ENCODE data around the gene KCNE1. TPM values are rescaled to one million over a fixed set of nuclear protein-coding genes. Genes with fewer than 3 reads are reported as not detected.
A peak's percentile ranks its signal among the peaks of the same experiment; 100 is the strongest.

The KCNE1 gene
- total and polyA plus RNA-seq, 2 of the 13 experiments (the other 11 are each of a cell fraction or from before 2014, with no cell fraction given): 0.35 TPM; not detected in 1

DNA sequence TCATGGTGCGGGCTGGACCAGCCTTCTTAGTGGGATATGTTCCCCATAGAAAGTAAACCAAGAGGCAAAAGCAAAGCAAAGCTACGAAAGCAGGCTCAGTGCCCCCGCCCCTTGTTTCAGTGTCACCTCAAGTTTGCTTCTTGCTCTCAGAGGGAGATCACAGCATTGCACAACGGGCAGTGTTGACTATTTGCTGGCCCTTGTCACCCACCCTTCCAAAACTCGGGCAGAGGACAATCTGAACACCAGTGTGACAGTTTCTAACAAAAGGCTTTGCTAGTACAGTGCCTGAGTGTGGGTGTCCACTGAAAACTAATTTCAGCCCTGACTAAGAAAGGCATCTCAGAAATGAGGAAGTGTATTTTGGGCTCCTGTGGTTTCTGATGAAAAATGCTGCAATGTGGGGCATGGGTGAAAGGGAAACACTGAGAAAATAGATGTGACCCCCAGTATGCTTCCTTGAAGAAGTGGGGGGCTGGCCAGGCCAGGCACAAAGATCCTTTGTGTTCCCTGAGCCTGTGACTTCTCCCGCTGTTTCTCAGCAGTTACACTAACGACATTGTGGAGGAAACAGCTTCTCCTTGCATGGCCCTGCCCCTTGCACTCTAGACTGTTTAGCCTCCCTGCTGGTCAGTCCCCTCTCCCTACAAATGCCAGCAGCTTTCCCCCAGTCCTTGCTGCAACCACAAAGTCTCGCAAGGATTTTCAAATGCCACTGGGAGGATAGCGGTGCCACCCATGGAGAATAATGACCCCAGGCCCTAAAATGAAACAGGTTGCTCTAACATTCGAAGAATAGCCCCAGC, 33.3 kb upstream of the KCNE1 start (continued):
- TF ChIP-seq ZNF264 (CRISPR knock-in tag; IDR thresholded peaks at IDR 0.05) (peak; percentile 36; the same call in 1 of the 2 replicates), ZNF619 (CRISPR knock-in tag; IDR thresholded peaks at IDR 0.05) (no peak), KLF12 (CRISPR knock-in tag; IDR thresholded peaks at IDR 0.05; ENCODE audit: borderline replicate concordance) (no peak), EEA1 (CRISPR knock-in tag; IDR thresholded peaks at IDR 0.05; ENCODE audit: borderline replicate concordance) (no peak), SMC3 (IDR thresholded peaks at IDR 0.05; ENCODE audit: low read length) (no peak), ZNF230 (CRISPR knock-in tag; IDR thresholded peaks at IDR 0.05) (peak; percentile 27; the same call in 1 of the 2 replicates), ZFY (CRISPR knock-in tag; IDR thresholded peaks at IDR 0.05) (no peak), ZFP62 (CRISPR knock-in tag; IDR thresholded peaks at IDR 0.05) (no peak), ZNF773 (CRISPR knock-in tag; IDR thresholded peaks at IDR 0.05; ENCODE audit: borderline replicate concordance) (no peak), ZNF121 (CRISPR knock-in tag; IDR thresholded peaks at IDR 0.05) (no peak), PTBP1 (IDR thresholded peaks at IDR 0.05; ENCODE audit: low read depth, low read length, poor library complexity, severe bottlenecking) (no peak), CEBPB (IDR thresholded peaks at IDR 0.05; ENCODE audit: borderline replicate concordance, low read depth, low read length) (peak; percentile 94), ZNF446 (CRISPR knock-in tag; IDR thresholded peaks at IDR 0.05) (no peak), RELA (CRISPR knock-in tag; IDR thresholded peaks at IDR 0.05) (peak; percentile 94; the same call in 1 of the 2 replicates), ZNF850 (CRISPR knock-in tag; conservative IDR thresholded peaks at IDR 0.05) (no peak), TBP (CRISPR knock-in tag; IDR thresholded peaks at IDR 0.05) (no peak), RARA (CRISPR knock-in tag; IDR thresholded peaks at IDR 0.05) (0 out of 2 replicates have a peak, but pooled peaks have one; percentile 15), SMARCC2 (IDR thresholded peaks at IDR 0.05) (no peak), MIXL1 (CRISPR knock-in tag; IDR thresholded peaks at IDR 0.05) (no peak), TAF15 (IDR thresholded peaks at IDR 0.05; ENCODE audit: low read depth, low read length, poor library complexity, severe bottlenecking) (no peak), ZNF530 (CRISPR knock-in tag; IDR thresholded peaks at IDR 0.05; ENCODE audit: low read depth) (no peak)
- TF ChIP-seq, protein P1, sequence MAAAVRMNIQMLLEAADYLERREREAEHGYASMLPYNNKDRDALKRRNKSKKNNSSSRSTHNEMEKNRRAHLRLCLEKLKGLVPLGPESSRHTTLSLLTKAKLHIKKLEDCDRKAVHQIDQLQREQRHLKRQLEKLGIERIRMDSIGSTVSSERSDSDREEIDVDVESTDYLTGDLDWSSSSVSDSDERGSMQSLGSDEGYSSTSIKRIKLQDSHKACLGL (CRISPR knock-in tag; IDR thresholded peaks at IDR 0.05): peak; percentile 30; the same call in 1 of the 2 replicates
- TF ChIP-seq, protein P2, sequence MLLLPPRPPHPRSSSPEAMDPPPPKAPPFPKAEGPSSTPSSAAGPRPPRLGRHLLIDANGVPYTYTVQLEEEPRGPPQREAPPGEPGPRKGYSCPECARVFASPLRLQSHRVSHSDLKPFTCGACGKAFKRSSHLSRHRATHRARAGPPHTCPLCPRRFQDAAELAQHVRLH (CRISPR knock-in tag; IDR thresholded peaks at IDR 0.05; ENCODE audit: borderline replicate concordance, low read depth): no peak
- TF ChIP-seq, protein P3, sequence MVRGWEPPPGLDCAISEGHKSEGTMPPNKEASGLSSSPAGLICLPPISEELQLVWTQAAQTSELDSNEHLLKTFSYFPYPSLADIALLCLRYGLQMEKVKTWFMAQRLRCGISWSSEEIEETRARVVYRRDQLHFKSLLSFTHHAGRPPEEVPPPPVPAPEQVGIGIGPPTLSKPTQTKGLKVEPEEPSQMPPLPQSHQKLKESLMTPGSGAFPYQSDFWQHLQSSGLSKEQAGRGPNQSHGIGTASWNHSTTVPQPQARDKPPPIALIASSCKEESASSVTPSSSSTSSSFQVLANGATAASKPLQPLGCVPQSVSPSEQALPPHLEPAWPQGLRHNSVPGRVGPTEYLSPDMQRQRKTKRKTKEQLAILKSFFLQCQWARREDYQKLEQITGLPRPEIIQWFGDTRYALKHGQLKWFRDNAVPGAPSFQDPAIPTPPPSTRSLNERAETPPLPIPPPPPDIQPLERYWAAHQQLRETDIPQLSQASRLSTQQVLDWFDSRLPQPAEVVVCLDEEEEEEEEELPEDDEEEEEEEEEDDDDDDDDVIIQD (CRISPR knock-in tag; IDR thresholded peaks at IDR 0.05; ENCODE audit: low read depth): no peak
- TF ChIP-seq, protein P4, sequence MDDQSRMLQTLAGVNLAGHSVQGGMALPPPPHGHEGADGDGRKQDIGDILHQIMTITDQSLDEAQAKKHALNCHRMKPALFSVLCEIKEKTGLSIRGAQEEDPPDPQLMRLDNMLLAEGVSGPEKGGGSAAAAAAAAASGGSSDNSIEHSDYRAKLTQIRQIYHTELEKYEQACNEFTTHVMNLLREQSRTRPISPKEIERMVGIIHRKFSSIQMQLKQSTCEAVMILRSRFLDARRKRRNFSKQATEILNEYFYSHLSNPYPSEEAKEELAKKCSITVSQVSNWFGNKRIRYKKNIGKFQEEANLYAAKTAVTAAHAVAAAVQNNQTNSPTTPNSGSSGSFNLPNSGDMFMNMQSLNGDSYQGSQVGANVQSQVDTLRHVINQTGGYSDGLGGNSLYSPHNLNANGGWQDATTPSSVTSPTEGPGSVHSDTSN (CRISPR knock-in tag; IDR thresholded peaks at IDR 0.05; ENCODE audit: borderline replicate concordance): no peak
- TF ChIP-seq, protein P5, sequence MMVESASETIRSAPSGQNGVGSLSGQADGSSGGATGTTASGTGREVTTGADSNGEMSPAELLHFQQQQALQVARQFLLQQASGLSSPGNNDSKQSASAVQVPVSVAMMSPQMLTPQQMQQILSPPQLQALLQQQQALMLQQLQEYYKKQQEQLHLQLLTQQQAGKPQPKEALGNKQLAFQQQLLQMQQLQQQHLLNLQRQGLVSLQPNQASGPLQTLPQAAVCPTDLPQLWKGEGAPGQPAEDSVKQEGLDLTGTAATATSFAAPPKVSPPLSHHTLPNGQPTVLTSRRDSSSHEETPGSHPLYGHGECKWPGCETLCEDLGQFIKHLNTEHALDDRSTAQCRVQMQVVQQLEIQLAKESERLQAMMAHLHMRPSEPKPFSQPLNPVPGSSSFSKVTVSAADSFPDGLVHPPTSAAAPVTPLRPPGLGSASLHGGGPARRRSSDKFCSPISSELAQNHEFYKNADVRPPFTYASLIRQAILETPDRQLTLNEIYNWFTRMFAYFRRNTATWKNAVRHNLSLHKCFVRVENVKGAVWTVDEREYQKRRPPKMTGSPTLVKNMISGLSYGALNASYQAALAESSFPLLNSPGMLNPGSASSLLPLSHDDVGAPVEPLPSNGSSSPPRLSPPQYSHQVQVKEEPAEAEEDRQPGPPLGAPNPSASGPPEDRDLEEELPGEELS (CRISPR knock-in tag; IDR thresholded peaks at IDR 0.05): peak; percentile 56; the same call in 1 of the 2 replicates
